ENCODE measurements around the gene HSD17B3. TPM values are rescaled to one million over a fixed set of nuclear protein-coding genes. Genes with fewer than 3 reads are reported as not detected.

The HSD17B3 gene
- total and polyA plus RNA-seq, 2 donors (not counting 3 experiments of a cell fraction or from before 2014, with no cell fraction given): 0.46 TPM; not detected in 1

DNA sequence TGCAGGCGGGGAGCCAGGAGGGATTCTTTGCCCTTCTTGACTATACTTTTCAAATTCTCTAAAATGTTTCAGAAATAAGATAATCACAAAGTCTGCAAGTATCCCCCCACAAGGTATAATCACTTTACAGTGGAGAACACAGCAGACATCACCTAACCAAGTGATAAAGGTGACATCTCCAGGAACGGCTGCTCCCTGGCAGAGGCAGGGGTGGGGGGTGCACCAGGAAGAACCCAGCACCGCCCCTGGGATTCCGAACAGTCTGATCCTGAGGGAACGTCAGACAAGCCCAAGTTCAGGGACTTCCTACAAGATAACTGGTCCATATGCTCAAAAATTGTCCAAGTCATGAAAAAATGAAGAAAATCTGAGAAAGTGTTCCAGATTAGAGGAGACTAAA, 85.4 kb downstream of the HSD17B3 start:
- Histone ChIP-seq H3K4me3 (replicated peaks in 1 of 3; ENCODE audit: insufficient read depth in 1 of 3, low read depth in 1 of 3, low read length in 3 of 3) (no peak overlapping the region), H3K9ac (replicated peaks; ENCODE audit: extremely low read depth, insufficient read depth, low read length) (no peak overlapping the region), H3K79me2 (ENCODE audit: control insufficient read depth, insufficient read depth, low read length) (no peaks in the 10 kb centered on the region), H3K27ac (ENCODE audit: insufficient read depth, low read depth, low read length) (no peak overlapping the region), H3K4me1 (ENCODE audit: control insufficient read depth, extremely low read depth, insufficient read depth, low read length) (peaks cover 7% of the 10 kb centered on the region), H4K20me1 (replicated peaks; ENCODE audit: control insufficient read depth, extremely low read depth, insufficient read depth, low read length) (no peaks in the 10 kb centered on the region), H3K36me3 (ENCODE audit: control insufficient read depth in 2 of 2, extremely low read depth in 1 of 2, insufficient read depth in 2 of 2, low read length in 2 of 2) (no peaks in the 10 kb centered on the region), H2AFZ (ENCODE audit: low read depth, low read length) (no peak overlapping the region), H3K9me1 (replicated peaks; ENCODE audit: control insufficient read depth, extremely low read depth, insufficient read depth, low read length) (no peaks in the 10 kb centered on the region), H3K4me2 (ENCODE audit: insufficient read depth, low read length) (no peak overlapping the region), H3K9me3 (replicated peaks; ENCODE audit: control insufficient read depth, insufficient read depth, low read length) (no peaks in the 10 kb centered on the region), H3K27me3 (ENCODE audit: control insufficient read depth in 2 of 2, insufficient read depth in 2 of 2, low read length in 2 of 2) (peaks cover 13 to 18% of the 10 kb centered on the region in 2 experiments)
- ChIA-PET CTCF (interaction anchor here (1.1 to 3.4 kb wide), 4 partner anchors 7 to 1535 kb away, joined by 3 to 26 read pairs (median 12); no protein-coding TSS in a partner anchor), POLR2A (no interaction called here)
- DNase-seq (ENCODE audit: low read depth, low spot score) (no peak), FAIRE-seq (no peak)
- dilution Hi-C loops (cut with MboI; ENCODE audit: extremely low pct_ligation_motif_present, low sequenced_read_pairs) (no loop called here), intact Hi-C loops (cut with micrococcal nuclease) (loop anchor here (5.0 to 10.0 kb wide), 3 partner anchors 189 to 1084 kb away; no protein-coding TSS in a partner anchor)
- TF ChIP-seq MYC (IDR thresholded peaks at IDR 0.05; ENCODE audit: low read depth, low read length): no peak
- TF ChIP-seq, protein P1, sequence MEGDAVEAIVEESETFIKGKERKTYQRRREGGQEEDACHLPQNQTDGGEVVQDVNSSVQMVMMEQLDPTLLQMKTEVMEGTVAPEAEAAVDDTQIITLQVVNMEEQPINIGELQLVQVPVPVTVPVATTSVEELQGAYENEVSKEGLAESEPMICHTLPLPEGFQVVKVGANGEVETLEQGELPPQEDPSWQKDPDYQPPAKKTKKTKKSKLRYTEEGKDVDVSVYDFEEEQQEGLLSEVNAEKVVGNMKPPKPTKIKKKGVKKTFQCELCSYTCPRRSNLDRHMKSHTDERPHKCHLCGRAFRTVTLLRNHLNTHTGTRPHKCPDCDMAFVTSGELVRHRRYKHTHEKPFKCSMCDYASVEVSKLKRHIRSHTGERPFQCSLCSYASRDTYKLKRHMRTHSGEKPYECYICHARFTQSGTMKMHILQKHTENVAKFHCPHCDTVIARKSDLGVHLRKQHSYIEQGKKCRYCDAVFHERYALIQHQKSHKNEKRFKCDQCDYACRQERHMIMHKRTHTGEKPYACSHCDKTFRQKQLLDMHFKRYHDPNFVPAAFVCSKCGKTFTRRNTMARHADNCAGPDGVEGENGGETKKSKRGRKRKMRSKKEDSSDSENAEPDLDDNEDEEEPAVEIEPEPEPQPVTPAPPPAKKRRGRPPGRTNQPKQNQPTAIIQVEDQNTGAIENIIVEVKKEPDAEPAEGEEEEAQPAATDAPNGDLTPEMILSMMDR (IDR thresholded peaks at IDR 0.05; ENCODE audit: extremely low read depth in 1 of 2, insufficient read depth in 1 of 2, low read depth in 1 of 2, low read length in 2 of 2): no peak
- TF ChIP-seq FOS (IDR thresholded peaks at IDR 0.05; ENCODE audit: borderline replicate concordance, insufficient read depth, low read length): no peak
- TF ChIP-seq GATA2 (IDR thresholded peaks at IDR 0.05; ENCODE audit: insufficient read depth, insufficient read length, low read depth, low read length): no peak
- no peak for TF ChIP-seq POLR2AphosphoS5 (IDR thresholded peaks at IDR 0.05; ENCODE audit: insufficient read depth, low read depth, low read length)
- TF ChIP-seq, protein P2, sequence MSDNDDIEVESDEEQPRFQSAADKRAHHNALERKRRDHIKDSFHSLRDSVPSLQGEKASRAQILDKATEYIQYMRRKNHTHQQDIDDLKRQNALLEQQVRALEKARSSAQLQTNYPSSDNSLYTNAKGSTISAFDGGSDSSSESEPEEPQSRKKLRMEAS (IDR thresholded peaks at IDR 0.05; ENCODE audit: insufficient read depth, insufficient read length): no peak
- no peak for TF ChIP-seq EZH2 (IDR thresholded peaks at IDR 0.05; ENCODE audit: borderline replicate concordance, low read depth, low read length, severe bottlenecking)
- TF ChIP-seq JUN (IDR thresholded peaks at IDR 0.05; ENCODE audit: borderline replicate concordance, insufficient read depth, insufficient read length, low read depth): no peak
- no peak for TF ChIP-seq POLR2A (IDR thresholded peaks at IDR 0.05; ENCODE audit: low read depth, low read length)
- no TSS peak for BruUV-seq (replicated peaks)

Measured in endothelial cell of umbilical vein (primary cell).